Measurements from ENCODE around the gene HLA-DMB. TPM values are rescaled to one million over a fixed set of nuclear protein-coding genes. Genes with fewer than 3 reads are reported as not detected.

Gene HLA-DMB
- total and polyA plus RNA-seq, 12 donors, result 9.1 to 118 (median 70.5) TPM

DNA sequence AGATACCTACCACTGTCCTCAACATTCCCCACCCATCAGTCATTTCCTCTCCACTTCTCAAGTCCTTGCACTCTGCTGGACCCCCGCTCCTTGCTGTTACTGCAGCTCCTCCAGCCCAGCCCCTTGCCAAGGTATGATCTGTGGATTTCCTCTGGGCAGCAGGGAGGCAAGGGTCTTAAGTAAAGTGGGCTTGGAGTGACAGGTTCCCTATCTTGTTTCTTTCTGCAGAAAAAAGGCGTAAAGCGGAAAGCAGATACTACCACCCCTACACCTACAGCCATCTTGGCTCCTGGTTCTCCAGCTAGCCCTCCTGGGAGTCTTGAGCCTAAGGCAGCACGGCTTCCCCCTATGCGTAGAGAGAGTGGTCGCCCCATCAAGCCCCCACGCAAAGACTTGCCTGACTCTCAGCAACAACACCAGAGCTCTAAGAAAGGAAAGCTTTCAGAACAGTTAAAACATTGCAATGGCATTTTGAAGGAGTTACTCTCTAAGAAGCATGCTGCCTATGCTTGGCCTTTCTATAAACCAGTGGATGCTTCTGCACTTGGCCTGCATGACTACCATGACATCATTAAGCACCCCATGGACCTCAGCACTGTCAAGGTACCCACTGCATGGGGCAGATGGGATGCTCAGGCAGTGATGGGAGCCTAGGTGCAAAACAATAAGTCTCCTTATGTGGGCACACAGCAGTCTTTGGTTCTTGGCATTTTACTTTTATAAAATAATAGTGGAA is 35.7 kb upstream of the HLA-DMB start:
- WGBS, 4 donors, result 66 to 81% (median 78%) methylated on average over 7 of the region's 7 CpGs
- peaks cover 27 to 50% of the 10 kb centered on the region in 2 donors for H3K4me1 ChIP-seq (replicated peaks in 1 of 2)
- peaks cover 3 to 83% of the 10 kb centered on the region in 2 donors for H3K36me3 ChIP-seq (replicated peaks in 1 of 2)

DNA sequence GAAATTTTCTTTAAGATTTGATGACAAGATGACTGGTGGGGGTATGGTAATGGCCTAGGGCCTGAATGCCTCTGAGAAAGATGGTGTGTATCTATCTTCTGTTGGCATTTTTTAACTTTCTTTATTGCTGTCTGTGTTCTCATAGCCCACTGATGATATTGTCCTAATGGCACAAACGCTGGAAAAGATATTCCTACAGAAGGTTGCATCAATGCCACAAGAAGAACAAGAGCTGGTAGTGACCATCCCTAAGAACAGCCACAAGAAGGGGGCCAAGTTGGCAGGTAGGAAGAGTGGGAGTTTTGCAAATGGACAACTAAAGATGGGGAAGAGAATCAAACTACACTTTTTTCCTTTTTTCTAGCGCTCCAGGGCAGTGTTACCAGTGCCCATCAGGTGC is 35.1 kb upstream of the HLA-DMB start:
- intact Hi-C loops (cut with DNase I), result no loop called here
- Histone ChIP-seq H3K4me1 (replicated peaks in 1 of 2) (peaks cover 27 to 47% of the 10 kb centered on the region in 2 donors), H3K27me3 (no peaks in the 10 kb centered on the region), H3K27ac (no peak overlapping the region), H3K9me3 (replicated peaks in 1 of 3) (no peaks in the 10 kb centered on the region), H3K4me3 (peak overlapping the region in 1 of 4 donors; percentile 87), H3K36me3 (replicated peaks in 1 of 2) (peaks cover 3 to 77% of the 10 kb centered on the region in 2 donors)
- TF ChIP-seq POLR2A (IDR thresholded peaks at IDR 0.05), result no peak
- TF ChIP-seq, protein P1, sequence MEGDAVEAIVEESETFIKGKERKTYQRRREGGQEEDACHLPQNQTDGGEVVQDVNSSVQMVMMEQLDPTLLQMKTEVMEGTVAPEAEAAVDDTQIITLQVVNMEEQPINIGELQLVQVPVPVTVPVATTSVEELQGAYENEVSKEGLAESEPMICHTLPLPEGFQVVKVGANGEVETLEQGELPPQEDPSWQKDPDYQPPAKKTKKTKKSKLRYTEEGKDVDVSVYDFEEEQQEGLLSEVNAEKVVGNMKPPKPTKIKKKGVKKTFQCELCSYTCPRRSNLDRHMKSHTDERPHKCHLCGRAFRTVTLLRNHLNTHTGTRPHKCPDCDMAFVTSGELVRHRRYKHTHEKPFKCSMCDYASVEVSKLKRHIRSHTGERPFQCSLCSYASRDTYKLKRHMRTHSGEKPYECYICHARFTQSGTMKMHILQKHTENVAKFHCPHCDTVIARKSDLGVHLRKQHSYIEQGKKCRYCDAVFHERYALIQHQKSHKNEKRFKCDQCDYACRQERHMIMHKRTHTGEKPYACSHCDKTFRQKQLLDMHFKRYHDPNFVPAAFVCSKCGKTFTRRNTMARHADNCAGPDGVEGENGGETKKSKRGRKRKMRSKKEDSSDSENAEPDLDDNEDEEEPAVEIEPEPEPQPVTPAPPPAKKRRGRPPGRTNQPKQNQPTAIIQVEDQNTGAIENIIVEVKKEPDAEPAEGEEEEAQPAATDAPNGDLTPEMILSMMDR (IDR thresholded peaks at IDR 0.05), result no peak
- WGBS, 4 donors, result 38 to 64% (median 47%) methylated on average over 2 of the region's 2 CpGs
- DNase-seq, result no peak

More for the DNA sequence above, 35.7 kb upstream of the HLA-DMB start:
- Histone ChIP-seq H3K27me3 (no peaks in the 10 kb centered on the region), H3K27ac (no peak overlapping the region), H3K4me3 (no peak overlapping the region), H3K9me3 (replicated peaks in 1 of 3) (no peaks in the 10 kb centered on the region)
- TF ChIP-seq, protein P1 (IDR thresholded peaks at IDR 0.05), result no peak
- no peak for TF ChIP-seq POLR2A (IDR thresholded peaks at IDR 0.05)
- DNase-seq, result no peak
- intact Hi-C loops (cut with DNase I), result no loop called here

DNA sequence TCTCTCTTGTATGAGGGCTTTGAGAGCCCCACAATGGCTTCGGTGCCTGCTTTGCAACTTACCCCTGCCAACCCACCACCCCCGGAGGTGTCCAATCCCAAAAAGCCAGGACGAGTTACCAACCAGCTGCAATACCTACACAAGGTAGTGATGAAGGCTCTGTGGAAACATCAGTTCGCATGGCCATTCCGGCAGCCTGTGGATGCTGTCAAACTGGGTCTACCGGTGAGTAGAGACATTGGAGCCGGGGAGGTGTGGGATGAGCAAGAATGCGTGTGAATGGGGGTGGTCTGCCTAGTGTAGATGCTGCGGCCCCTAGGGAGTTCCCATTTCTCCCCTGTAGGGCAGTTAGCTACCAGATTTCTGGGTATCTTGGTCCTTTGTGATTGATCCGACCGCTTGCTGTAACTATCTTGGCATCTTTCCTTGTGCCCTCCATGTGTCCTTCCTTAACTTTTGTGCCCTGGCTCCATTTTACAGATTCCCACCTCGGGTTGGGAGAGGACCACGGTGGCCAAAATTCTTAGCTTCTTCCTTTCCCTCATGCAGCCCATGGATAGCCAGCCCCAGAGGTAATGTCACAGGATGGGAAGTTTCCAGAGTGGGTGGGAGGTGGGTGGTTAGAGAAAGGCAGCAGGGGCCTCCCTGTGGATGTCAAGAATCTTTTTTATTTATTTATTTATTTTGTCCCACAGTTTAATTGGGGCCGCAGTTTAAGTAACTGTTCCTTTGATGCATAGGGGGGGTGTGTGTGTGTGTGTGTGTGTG is 33.9 kb upstream of the HLA-DMB start:
- TF ChIP-seq, protein P1 (IDR thresholded peaks at IDR 0.05), result no peak
- no peak for TF ChIP-seq POLR2A (IDR thresholded peaks at IDR 0.05)
- H3K27ac ChIP-seq, result no peak overlapping the region
- H3K9me3 ChIP-seq (replicated peaks in 1 of 3), result no peaks in the 10 kb centered on the region
- intact Hi-C loops (cut with DNase I), result loop anchor here in 1 of 2 donors (5.0 kb wide), 1 partner anchor 82 kb away; no protein-coding TSS in a partner anchor
- H3K4me3 ChIP-seq, result peak overlapping the region in 3 of 4 donors; percentile 48 to 87 (median 78)
- no peaks in the 10 kb centered on the region for H3K27me3 ChIP-seq
- 3 to 8% (median 5%) methylated on average over 11 to 14 of the region's 14 CpGs for WGBS, 4 donors
- H3K4me1 ChIP-seq (replicated peaks in 1 of 2), result peaks cover 27 to 46% of the 10 kb centered on the region in 2 donors
- H3K36me3 ChIP-seq (replicated peaks in 1 of 2), result peaks cover 3 to 65% of the 10 kb centered on the region in 2 donors
- DNase-seq, result no peak

DNA sequence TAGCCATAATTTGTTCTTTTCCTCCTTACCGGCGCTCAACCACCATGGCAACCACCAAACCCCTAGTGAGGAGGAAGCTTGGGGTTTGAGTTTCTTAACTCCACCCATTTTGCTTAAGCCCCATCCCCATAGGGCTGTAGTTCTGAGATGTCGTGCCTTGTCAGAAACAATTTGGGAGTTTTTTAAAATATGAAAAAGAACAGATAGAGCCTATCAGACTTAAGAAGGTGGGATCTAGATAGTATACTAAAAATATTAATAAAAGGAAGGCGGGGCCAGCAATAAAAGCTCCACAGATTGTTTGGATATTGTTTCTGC is 33.1 kb upstream of the HLA-DMB start:
- Histone ChIP-seq H3K4me3 (peak overlapping the region in 3 of 4 donors; percentile 48 to 87 (median 78)), H3K4me1 (replicated peaks in 1 of 2) (peaks cover 27 to 38% of the 10 kb centered on the region in 2 donors), H3K9me3 (replicated peaks in 1 of 3) (no peaks in the 10 kb centered on the region), H3K27ac (peak overlapping the region in 1 of 5 donors; percentile 100), H3K27me3 (no peaks in the 10 kb centered on the region), H3K36me3 (replicated peaks in 1 of 2) (peaks cover 3 to 58% of the 10 kb centered on the region in 2 donors)
- TF ChIP-seq, protein P1 (IDR thresholded peaks at IDR 0.05), result no peak
- TF ChIP-seq POLR2A (IDR thresholded peaks at IDR 0.05), result peak in 1 of 2 donors; percentile 25
- intact Hi-C loops (cut with DNase I), result loop anchor here in 1 of 2 donors (5.0 kb wide), 1 partner anchor 82 kb away; no protein-coding TSS in a partner anchor
- DNase-seq, result no peak
- WGBS, 4 donors, result 0 to 3% (median 1%) methylated on average over 4 of the region's 4 CpGs
